RWPE1 (cell line): ENCODE data around the gene ZNF202.

Experiments used
- CTCF ChIA-PET: fragments of 350-600 bp; sonication (Branson Sonifier 250); formaldehyde crosslinking; extraction: SDS; loops from one replicate; lab custom pipeline; 2021; lab: Yijun Ruan, JAX
- POLR2A ChIA-PET: fragments of 400-600 bp; formaldehyde crosslinking; extraction: SDS; loops from one replicate; lab custom pipeline; 2020; ENCODE audit warnings: antibody characterized with exemption; ENCODE audit not compliant: low non-redundant PET; lab: Yijun Ruan, JAX
- DNase-seq: peaks from one replicate; pipeline ENCODE4 v3.0.0; 2012; ENCODE audit warnings: low spot score
- H3K27ac ChIP-seq: fragments of 450-650 bp; 2 replicates; pipeline ENCODE4 v1.5.1; 2017
- TF ChIP-seq, protein P1 (sequence below): fragments of 450-650 bp; conservative IDR thresholded peaks from 2 replicates; pipeline ENCODE4 v1.5.1; 2017; ENCODE audit warnings: low read depth, mild to moderate bottlenecking

ZNF202 gene

DNA sequence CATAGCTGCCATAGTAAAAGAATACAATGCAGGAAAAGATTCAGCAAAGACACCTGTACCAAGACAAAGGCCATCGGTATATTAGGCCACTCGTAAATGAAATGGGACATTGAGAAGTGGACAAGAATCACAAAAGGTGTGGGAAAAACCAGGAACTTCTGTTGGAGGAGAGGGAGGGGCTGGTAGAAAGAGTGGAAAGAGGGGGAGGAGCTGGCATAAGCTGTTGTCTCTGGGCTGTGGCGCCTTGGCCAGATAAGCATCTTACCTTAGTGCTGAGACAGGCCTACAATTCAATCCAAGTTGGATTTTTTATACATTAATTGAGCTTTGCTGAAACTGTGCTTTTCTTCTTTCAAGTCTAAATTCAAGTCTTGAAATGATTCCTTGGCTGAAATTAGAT is 37.1 kb downstream of the ZNF202 start:
- no peak for DNase-seq
- ChIA-PET CTCF (interaction anchor here (0.6 to 0.9 kb wide), 3 partner anchors 11 to 124 kb away, joined by 3 to 8 read pairs (median 4); no protein-coding TSS in a partner anchor), POLR2A (no interaction called here)
- TF ChIP-seq, protein P1, sequence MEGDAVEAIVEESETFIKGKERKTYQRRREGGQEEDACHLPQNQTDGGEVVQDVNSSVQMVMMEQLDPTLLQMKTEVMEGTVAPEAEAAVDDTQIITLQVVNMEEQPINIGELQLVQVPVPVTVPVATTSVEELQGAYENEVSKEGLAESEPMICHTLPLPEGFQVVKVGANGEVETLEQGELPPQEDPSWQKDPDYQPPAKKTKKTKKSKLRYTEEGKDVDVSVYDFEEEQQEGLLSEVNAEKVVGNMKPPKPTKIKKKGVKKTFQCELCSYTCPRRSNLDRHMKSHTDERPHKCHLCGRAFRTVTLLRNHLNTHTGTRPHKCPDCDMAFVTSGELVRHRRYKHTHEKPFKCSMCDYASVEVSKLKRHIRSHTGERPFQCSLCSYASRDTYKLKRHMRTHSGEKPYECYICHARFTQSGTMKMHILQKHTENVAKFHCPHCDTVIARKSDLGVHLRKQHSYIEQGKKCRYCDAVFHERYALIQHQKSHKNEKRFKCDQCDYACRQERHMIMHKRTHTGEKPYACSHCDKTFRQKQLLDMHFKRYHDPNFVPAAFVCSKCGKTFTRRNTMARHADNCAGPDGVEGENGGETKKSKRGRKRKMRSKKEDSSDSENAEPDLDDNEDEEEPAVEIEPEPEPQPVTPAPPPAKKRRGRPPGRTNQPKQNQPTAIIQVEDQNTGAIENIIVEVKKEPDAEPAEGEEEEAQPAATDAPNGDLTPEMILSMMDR: no peak
- H3K27ac ChIP-seq: no peak overlapping the region

DNA sequence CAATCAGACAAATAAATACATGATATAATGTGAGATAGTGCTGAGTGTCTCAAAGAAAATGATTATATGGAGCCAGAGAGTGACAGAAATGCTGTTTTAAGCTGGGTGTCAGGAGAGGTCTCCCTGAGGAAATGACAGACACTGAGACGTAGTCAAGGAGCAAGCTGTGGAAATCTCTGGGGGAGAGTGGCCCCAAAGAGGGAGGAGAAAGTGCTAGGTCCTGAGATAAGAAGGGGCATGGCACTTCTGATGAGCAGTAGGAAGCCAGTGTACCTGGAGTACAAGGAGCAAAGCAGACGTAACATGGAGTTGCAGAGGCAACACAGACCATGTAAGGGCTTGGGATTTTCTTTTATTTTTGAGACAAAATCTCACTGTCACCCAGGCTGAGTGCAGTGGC is 38.8 kb downstream of the ZNF202 start:
- no peak for DNase-seq
- TF ChIP-seq, protein P1: no peak
- ChIA-PET POLR2A (no interaction called here), CTCF (interaction anchor here (0.6 to 1.6 kb wide), 3 partner anchors 61 to 303 kb away, joined by 3 to 4 read pairs (median 4); no protein-coding TSS in a partner anchor)
- H3K27ac ChIP-seq: no peak overlapping the region

DNA sequence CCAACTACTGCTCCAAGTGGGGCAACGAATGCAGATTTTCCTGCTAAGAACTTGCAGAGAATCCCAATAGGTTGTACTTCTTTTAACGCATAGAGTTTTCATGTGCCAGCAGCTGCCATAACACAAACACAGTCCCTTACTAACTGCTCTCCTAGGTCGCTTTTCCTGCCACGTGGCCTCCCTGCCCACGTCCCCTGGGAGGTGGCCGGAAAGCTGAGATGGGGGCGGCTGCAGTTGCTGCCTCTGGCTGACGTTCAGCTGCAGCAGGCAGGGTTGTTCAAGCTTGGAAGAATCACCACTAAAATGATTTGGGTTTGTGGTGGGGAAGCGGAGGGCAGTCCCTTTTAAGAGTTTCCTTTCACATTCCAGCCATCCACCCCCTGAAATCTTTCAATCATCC is 39.3 kb downstream of the ZNF202 start:
- DNase-seq: no peak

DNA sequence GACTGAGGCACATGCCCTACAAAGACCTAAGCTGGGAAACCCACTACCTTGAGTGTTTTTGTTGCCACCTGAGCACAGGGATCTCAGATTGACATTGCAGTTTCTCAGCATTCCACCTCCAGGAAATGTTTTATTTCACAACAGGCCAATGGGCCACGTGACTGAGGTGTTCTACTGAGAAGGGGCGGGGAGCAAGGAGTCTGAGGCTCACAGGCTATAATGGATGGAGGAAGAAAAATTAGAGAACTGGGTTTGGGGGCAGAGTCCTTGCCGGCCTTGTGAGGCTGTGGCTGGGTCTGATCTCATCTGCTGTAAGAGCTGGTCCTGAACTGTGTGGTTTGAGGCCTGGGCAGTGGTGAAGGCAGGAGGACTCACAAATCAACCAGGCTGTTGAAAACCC is 40.7 kb downstream of the ZNF202 start:
- no peak for DNase-seq
- TF ChIP-seq, protein P1: no peak
- ChIA-PET CTCF (no interaction called here), POLR2A (no interaction called here)
- no peak overlapping the region for H3K27ac ChIP-seq

More for the DNA sequence above, 39.3 kb downstream of the ZNF202 start:
- TF ChIP-seq, protein P1: no peak
- ChIA-PET POLR2A (no interaction called here), CTCF (interaction anchor here (0.6 kb wide), 1 partner anchor 121 kb away, joined by 4 read pairs; no protein-coding TSS in a partner anchor)
- no peak overlapping the region for H3K27ac ChIP-seq

DNA sequence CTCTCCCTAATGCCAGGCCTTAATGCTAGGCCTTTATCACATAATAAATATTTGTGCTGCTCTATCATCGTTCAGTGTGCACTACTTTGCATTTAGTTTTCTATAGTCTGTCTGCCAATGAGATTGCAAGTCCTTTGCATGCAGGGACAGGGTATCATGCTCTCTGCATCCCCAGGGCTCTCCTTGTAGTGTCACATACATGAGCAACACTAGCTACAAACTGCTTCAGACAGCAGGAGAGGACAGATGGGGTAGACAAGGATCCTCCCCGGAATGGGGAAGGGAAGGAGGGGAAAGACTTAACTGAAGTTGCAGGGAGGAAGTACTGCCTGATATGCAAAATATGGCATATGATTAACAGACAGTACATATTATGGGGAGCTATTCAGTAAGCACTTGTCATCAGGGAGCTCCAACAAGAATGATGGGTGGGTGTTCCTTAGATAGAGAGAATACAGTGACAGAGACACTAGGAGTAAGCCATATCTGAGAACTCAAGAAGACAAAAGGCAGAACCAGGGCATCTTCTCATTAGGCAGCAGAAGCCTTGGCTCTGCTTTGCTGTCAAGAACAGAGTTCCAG is 42.8 kb downstream of the ZNF202 start:
- TF ChIP-seq, protein P1: no peak
- no peak for DNase-seq
- H3K27ac ChIP-seq: no peak overlapping the region
- ChIA-PET POLR2A (no interaction called here), CTCF (interaction anchor here (0.8 to 2.2 kb wide), 3 partner anchors 9 to 118 kb away, joined by 3 to 12 read pairs (median 6); no protein-coding TSS in a partner anchor)

DNA sequence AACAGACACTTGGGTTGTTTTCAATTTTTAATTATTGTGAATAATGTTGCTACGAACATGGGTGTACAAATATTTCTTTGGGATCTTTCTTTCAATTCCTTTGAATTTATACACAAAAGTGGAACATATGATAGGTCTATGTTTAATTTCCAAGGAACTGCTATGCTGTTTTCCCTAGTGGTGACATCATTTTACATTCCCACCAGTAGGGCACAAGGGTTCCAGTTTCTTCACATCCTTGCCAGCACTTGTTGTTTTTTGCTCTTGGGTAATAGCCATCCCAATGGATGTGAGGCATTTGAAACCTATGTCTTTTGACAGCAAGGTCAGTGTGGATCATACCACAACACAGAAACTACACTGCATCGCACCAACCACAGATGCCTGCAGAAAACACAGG is 45.3 kb downstream of the ZNF202 start:
- H3K27ac ChIP-seq: no peak overlapping the region
- ChIA-PET POLR2A (no interaction called here), CTCF (no interaction called here)
- no peak for DNase-seq
- TF ChIP-seq, protein P1: no peak
